ENCODE data around the gene GPSM1. TPM values are rescaled to one million over a fixed set of nuclear protein-coding genes. Genes with fewer than 3 reads are reported as not detected.
A peak's percentile ranks its signal among the peaks of the same experiment; 100 is the strongest.

GPSM1 gene
- total RNA-seq, 3 donors from 2014 or later, result 12.8 to 13.6 (median 13.4) TPM

GRCh38 chr9:136305804-136306203, 21.5 kb upstream of the GPSM1 start:
- H3K36me3 Mint-ChIP-seq (ENCODE audit: insufficient read depth), result no peaks in the 10 kb centered on the region
- no peak for DNase-seq
- peaks cover 6% of the 10 kb centered on the region for H3K4me1 Mint-ChIP-seq (ENCODE audit: low read depth)
- peak in 1 of 2 donors; percentile 26 for ATAC-seq
- no peaks in the 10 kb centered on the region for H3K9me3 Mint-ChIP-seq
- peaks cover 7% of the 10 kb centered on the region for H3K27me3 Mint-ChIP-seq (ENCODE audit: low read depth)
- no peak overlapping the region for H3K4me3 Mint-ChIP-seq

DNA sequence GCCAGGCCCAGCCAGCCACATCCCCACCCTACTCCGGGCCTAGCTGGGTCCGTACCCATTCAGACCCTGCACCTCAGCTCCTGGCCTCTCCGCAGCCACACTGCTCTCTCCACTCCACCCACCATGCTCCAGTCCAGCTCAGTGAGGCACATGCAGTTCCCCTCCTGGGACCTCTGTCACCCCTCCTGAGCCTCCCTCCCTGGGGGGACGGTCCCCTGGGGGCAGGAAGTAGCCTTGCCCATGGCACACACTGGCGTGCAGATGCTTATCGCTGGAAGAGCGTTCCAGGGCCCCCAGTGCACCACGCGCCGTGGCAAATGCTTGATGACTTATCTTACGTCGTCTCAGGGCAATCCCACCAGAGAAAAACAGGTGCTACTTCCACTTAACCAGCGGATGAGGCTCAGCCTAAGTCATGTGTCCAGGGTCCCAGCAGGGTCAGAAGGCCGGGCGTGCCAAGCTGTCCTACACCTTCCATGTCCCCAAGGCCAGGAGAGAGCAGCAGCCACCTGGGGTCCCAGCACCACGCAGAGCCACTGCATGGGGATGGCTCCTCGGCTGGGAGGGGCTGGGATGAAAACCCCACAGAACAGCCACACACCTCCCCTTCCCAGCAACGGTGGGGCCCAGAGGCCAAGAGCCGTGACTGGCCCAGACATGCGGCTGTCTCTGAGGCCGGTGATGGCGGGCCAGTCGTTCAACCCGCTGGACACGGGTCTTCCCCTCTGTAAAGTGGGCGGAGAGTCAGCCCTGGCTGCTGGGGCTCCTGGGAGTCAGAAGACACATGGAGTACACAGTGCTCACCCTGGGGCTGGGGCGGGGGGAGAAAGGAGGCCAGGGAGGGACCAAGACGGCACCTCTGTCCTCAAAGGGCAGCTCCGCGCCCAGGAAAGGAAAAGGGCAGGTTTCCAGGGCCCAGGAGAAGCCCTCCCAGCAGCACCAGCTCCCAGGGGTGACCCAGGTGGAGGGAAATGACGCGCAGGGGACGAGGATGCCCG, 20.8 kb upstream of the GPSM1 start:
- Mint-ChIP-seq H3K4me1 (ENCODE audit: low read depth) (peaks cover 6% of the 10 kb centered on the region), H3K4me3 (no peak overlapping the region), H3K36me3 (ENCODE audit: insufficient read depth) (no peaks in the 10 kb centered on the region), H3K9me3 (no peaks in the 10 kb centered on the region), H3K27me3 (ENCODE audit: low read depth) (peaks cover 7% of the 10 kb centered on the region)
- ATAC-seq, result peak; percentile 39 to 42
- no peak for DNase-seq

GRCh38 chr9:136307215-136307750, 20.1 kb upstream of the GPSM1 start:
- H3K4me3 Mint-ChIP-seq, result no peak overlapping the region
- ATAC-seq (no peak), DNase-seq (no peak)
- H3K36me3 Mint-ChIP-seq (ENCODE audit: insufficient read depth), result no peaks in the 10 kb centered on the region
- peaks cover 7% of the 10 kb centered on the region for H3K27me3 Mint-ChIP-seq (ENCODE audit: low read depth)
- peaks cover 6% of the 10 kb centered on the region for H3K4me1 Mint-ChIP-seq (ENCODE audit: low read depth)
- no peaks in the 10 kb centered on the region for H3K9me3 Mint-ChIP-seq

DNA sequence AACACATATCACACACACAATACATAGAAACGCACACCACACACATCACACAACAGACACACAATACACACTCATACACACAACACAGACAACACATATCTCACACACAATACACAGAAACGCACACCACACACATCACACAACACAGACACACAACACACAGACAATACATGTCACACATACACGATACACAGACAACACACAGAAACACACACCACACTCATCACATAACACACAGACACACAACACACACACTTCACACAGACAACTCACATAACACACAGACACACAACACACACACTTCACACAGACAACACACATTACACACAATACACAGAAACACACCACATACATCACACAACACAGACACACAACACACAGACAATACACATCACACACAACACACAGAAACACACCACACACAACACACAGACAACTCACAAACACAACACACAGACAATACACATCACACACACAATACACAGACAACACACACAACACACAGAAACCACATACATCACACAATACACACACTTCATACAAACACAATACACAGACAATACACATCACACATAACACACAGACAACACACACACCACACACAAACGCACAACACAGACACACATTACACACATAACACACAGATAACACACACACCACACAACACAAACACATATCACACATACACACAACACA, 19.2 kb upstream of the GPSM1 start:
- ATAC-seq (no peak), DNase-seq (no peak)
- H3K4me1 Mint-ChIP-seq (ENCODE audit: low read depth), result peaks cover 6% of the 10 kb centered on the region
- peaks cover 7% of the 10 kb centered on the region for H3K27me3 Mint-ChIP-seq (ENCODE audit: low read depth)
- no peaks in the 10 kb centered on the region for H3K9me3 Mint-ChIP-seq
- H3K4me3 Mint-ChIP-seq, result no peak overlapping the region
- no peaks in the 10 kb centered on the region for H3K36me3 Mint-ChIP-seq (ENCODE audit: insufficient read depth)

DNA sequence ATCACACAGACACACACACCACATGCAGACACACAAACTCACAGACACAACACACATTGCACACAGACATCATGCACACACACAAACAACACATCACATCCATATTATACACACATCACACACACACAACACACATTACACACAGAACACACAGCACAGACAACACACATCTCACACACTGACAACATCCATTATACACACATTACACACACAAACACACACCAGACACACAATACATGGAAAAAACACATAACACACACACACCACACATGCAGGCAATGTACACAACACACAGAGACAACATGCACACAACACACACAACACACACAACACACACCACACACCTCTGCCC, 18.7 kb upstream of the GPSM1 start:
- Mint-ChIP-seq H3K27me3 (ENCODE audit: low read depth) (peaks cover 7% of the 10 kb centered on the region), H3K9me3 (no peaks in the 10 kb centered on the region), H3K4me3 (no peak overlapping the region), H3K4me1 (ENCODE audit: low read depth) (peaks cover 6% of the 10 kb centered on the region), H3K36me3 (ENCODE audit: insufficient read depth) (no peaks in the 10 kb centered on the region)
- no peak for DNase-seq
- ATAC-seq, result no peak

DNA sequence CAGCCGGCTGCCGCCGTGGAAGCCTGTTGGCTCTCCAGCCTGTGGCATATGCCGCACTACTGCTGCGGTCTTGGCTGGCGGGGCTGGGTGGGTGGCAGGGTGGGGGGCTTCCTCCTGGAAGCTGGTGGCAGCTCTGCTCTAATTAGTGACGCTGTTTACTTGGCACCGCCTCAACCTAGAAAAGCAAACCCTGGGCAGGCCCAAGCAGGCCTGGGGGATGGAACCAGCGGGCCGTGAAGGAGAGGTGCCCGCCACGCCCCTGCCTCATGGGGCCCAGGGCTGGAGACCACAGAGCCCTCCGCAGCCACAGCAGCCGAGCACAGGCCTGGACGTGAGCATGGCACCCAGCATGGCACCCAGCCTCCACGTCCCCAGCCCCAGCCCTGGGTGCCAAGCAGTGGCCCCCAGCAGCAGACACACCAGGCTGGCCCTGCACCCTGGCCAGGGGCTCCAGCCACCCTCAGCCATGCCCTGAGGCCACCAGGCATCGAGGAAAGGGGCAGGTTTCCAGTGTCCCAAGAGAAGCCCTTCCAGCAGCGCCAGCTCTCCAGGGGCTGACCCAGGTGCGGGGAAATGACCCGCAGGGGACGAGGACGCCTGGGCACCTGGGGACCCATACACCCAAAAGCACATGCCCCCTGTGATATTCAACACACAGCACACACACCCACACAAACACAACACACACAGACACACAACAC, 18.1 kb upstream of the GPSM1 start:
- H3K4me1 Mint-ChIP-seq (ENCODE audit: low read depth), result peaks cover 6% of the 10 kb centered on the region
- no peak overlapping the region for H3K4me3 Mint-ChIP-seq
- ATAC-seq, result no peak
- no peaks in the 10 kb centered on the region for H3K36me3 Mint-ChIP-seq (ENCODE audit: insufficient read depth)
- no peaks in the 10 kb centered on the region for H3K9me3 Mint-ChIP-seq
- peaks cover 7% of the 10 kb centered on the region for H3K27me3 Mint-ChIP-seq (ENCODE audit: low read depth)
- no peak for DNase-seq

GRCh38 chr9:136309806-136310220, 17.5 kb upstream of the GPSM1 start:
- Mint-ChIP-seq H3K27me3 (ENCODE audit: low read depth) (peaks cover 7% of the 10 kb centered on the region), H3K4me1 (ENCODE audit: low read depth) (peaks cover 6% of the 10 kb centered on the region), H3K4me3 (no peak overlapping the region), H3K9me3 (no peaks in the 10 kb centered on the region), H3K36me3 (ENCODE audit: insufficient read depth) (no peaks in the 10 kb centered on the region)
- DNase-seq (no peak), ATAC-seq (no peak)

DNA sequence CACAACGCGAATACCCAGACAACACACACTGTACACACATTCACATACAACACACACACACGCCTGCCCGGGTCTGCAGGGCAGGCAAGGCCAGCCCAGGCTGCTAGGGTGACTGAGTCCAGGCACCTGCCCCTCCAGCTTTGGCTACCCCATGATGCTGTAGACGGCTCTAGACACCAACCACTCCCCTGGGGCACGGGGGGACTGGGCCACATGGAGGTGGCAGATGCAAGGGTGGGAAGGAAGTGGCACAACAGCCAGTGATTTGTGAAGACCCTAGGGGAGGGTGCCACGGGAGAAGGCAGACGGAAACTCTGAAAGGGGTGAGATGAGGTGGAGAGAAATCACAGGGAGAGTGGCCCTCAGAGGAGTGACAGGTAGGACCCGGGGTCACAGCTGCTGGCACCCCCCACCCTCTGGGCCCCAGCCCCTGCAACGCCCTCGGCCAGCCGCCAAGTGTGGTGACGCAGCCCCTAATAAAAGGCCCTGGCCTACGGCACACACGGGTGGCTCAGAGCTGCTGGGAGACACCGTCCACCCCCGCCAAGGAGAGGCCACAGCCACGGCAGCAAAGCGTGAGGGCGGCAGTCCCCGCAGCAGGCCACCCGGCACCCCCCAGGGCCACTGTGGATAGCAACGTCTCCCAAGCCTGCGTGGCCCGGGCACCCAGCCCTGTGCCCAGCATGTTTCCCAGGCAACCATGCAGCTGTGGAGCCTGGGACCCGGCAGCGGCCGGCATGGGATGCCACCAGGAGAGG, 16.9 kb upstream of the GPSM1 start:
- no peak for DNase-seq
- peaks cover 5% of the 10 kb centered on the region for H3K27me3 Mint-ChIP-seq (ENCODE audit: low read depth)
- H3K4me1 Mint-ChIP-seq (ENCODE audit: low read depth), result peaks cover 6% of the 10 kb centered on the region
- H3K4me3 Mint-ChIP-seq, result no peak overlapping the region
- no peaks in the 10 kb centered on the region for H3K36me3 Mint-ChIP-seq (ENCODE audit: insufficient read depth)
- ATAC-seq, result no peak
- no peaks in the 10 kb centered on the region for H3K9me3 Mint-ChIP-seq

GRCh38 chr9:136311051-136312008, 16.0 kb upstream of the GPSM1 start:
- no peak overlapping the region for H3K4me3 Mint-ChIP-seq
- ATAC-seq (no peak), DNase-seq (no peak)
- H3K27me3 Mint-ChIP-seq (ENCODE audit: low read depth), result peaks cover 2% of the 10 kb centered on the region
- H3K9me3 Mint-ChIP-seq, result peaks cover 5% of the 10 kb centered on the region
- no peaks in the 10 kb centered on the region for H3K36me3 Mint-ChIP-seq (ENCODE audit: insufficient read depth)
- H3K4me1 Mint-ChIP-seq (ENCODE audit: low read depth), result peaks cover 3% of the 10 kb centered on the region

GRCh38 chr9:136312009-136312375, 15.3 kb upstream of the GPSM1 start:
- no peaks in the 10 kb centered on the region for H3K36me3 Mint-ChIP-seq (ENCODE audit: insufficient read depth)
- no peak for DNase-seq
- no peaks in the 10 kb centered on the region for H3K27me3 Mint-ChIP-seq (ENCODE audit: low read depth)
- ATAC-seq, result no peak
- peaks cover 5% of the 10 kb centered on the region for H3K9me3 Mint-ChIP-seq
- H3K4me1 Mint-ChIP-seq (ENCODE audit: low read depth), result no peaks in the 10 kb centered on the region
- no peak overlapping the region for H3K4me3 Mint-ChIP-seq

DNA sequence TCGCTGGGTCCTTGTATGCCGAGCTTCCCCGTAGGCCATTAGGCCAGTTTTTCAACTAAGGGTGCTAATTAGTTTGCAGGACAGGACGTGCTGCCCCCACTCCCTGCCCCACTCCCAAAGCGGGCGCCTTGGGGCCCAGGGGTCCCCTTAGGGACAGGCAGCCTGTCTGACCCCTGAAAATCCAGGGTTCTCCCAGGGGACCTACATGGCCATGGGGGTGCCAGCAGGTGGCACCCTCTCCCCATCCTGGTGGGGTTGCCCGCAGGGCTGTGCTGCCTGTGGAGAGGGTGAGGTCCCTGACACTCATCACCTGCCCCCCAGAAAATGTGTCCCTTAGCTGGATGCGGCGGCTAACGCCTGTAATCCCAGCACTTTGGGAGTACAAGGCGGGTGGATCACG, 14.9 kb upstream of the GPSM1 start:
- Mint-ChIP-seq H3K4me3 (no peak overlapping the region), H3K27me3 (ENCODE audit: low read depth) (no peaks in the 10 kb centered on the region), H3K4me1 (ENCODE audit: low read depth) (no peaks in the 10 kb centered on the region), H3K36me3 (ENCODE audit: insufficient read depth) (no peaks in the 10 kb centered on the region), H3K9me3 (peaks cover 5% of the 10 kb centered on the region)
- peak; percentile 43 for DNase-seq
- peak; percentile 66 to 73 for ATAC-seq

- Mint-ChIP-seq H3K4me3 (no peak overlapping the region), H3K4me1 (ENCODE audit: low read depth) (no peaks in the 10 kb centered on the region), H3K9me3 (peaks cover 5% of the 10 kb centered on the region), H3K36me3 (ENCODE audit: insufficient read depth) (no peaks in the 10 kb centered on the region), H3K27me3 (ENCODE audit: low read depth) (no peaks in the 10 kb centered on the region)
- DNase-seq (no peak), ATAC-seq (no peak)
These were observed 14.0 kb upstream of the GPSM1 start for GRCh38 chr9:136313111-136314055.
